Transverse colon (tissue), 4 donors: ENCODE measurements around the gene KIF26A.

Source experiments
- CTCF ChIP-seq, 5 experiments: fragments of 200-600 bp in 3 of 5; fragments of 450-650 bp in 2 of 5; sonication (generic) in 3 of 5; IDR thresholded peaks; 1 replicate in 2 of 5; 2 replicates in 3 of 5; pipeline ENCODE4 v1.5.1; 2016 to 2017; ENCODE audit warnings: antibody characterized with exemption in 5 of 5, inconsistent platforms in 3 of 5, mild to moderate bottlenecking in 2 of 5, moderate library complexity in 1 of 5
- POLR2A ChIP-seq: fragments of 450-650 bp; IDR thresholded peaks from one replicate; pipeline ENCODE4 v1.6.1; 2016; ENCODE audit warnings: antibody characterized with exemption, mild to moderate bottlenecking, moderate library complexity
- POLR2AphosphoS5 ChIP-seq, 3 donors: sonication (generic); formaldehyde crosslinking; IDR thresholded peaks; one replicate each; pipeline ENCODE4 v1.6.1; 2016; ENCODE audit warnings: antibody characterized with exemption in 3 of 3

- TF ChIP-seq CTCF (IDR thresholded peaks at IDR 0.05), result no peak
- TF ChIP-seq POLR2AphosphoS5 (IDR thresholded peaks at IDR 0.05), result no peak
- no peak for TF ChIP-seq POLR2A
Observed at GRCh38 chr14:104115691-104116287, 22.6 kb upstream of the KIF26A start.
